ENCODE results near the gene SEC22A. TPM values are rescaled to one million over a fixed set of nuclear protein-coding genes. Genes with fewer than 3 reads are reported as not detected.

The SEC22A gene
- total RNA-seq, 1 experiment from 2014 or later: 16.2 TPM

DNA sequence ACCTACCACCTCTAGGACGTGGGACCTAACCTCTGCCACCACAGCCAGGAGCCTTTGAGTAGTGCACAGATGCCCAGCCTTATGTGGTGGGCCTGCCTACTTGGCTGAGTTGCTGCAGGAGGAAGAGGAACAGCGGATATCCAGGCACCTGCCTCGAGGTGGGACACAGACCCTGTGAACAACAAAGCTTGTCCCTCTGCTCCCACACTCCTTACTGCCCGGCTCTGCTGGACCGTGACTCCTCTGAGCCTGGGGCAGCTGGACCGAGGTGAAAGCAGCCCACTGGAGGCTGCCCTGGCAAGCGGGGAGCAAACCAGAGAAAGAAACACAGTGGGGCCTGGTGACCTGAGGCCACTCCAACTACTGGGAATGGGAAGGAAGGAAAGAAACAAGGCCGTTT is 97.8 kb downstream of the SEC22A start:
- TF ChIP-seq, protein P1, sequence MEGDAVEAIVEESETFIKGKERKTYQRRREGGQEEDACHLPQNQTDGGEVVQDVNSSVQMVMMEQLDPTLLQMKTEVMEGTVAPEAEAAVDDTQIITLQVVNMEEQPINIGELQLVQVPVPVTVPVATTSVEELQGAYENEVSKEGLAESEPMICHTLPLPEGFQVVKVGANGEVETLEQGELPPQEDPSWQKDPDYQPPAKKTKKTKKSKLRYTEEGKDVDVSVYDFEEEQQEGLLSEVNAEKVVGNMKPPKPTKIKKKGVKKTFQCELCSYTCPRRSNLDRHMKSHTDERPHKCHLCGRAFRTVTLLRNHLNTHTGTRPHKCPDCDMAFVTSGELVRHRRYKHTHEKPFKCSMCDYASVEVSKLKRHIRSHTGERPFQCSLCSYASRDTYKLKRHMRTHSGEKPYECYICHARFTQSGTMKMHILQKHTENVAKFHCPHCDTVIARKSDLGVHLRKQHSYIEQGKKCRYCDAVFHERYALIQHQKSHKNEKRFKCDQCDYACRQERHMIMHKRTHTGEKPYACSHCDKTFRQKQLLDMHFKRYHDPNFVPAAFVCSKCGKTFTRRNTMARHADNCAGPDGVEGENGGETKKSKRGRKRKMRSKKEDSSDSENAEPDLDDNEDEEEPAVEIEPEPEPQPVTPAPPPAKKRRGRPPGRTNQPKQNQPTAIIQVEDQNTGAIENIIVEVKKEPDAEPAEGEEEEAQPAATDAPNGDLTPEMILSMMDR (IDR thresholded peaks at IDR 0.05; ENCODE audit: unreplicated experiment): no peak
- Mint-ChIP-seq H3K36me3 (ENCODE audit: insufficient read depth, unreplicated experiment) (no peaks in the 10 kb centered on the region), H3K4me1 (ENCODE audit: insufficient read depth, unreplicated experiment) (peaks cover 6% of the 10 kb centered on the region), H3K27ac (ENCODE audit: low read depth, unreplicated experiment) (no peak overlapping the region), H3K9me3 (ENCODE audit: unreplicated experiment) (peaks cover 7% of the 10 kb centered on the region), H3K27me3 (ENCODE audit: insufficient read depth, unreplicated experiment) (peaks cover 38% of the 10 kb centered on the region), H3K4me3 (ENCODE audit: unreplicated experiment) (no peak overlapping the region)
- ChIA-PET POLR2A (no interaction called here), CTCF (interaction anchor here (1.5 kb wide), 2 partner anchors 21 to 30 kb away, joined by 3 to 4 read pairs; no protein-coding TSS in a partner anchor)
- BruUV-seq (replicated peaks): no TSS peak
- DNase-seq (ENCODE audit: unreplicated experiment): no peak
- intact Hi-C loops (cut with micrococcal nuclease): no loop called here

DNA sequence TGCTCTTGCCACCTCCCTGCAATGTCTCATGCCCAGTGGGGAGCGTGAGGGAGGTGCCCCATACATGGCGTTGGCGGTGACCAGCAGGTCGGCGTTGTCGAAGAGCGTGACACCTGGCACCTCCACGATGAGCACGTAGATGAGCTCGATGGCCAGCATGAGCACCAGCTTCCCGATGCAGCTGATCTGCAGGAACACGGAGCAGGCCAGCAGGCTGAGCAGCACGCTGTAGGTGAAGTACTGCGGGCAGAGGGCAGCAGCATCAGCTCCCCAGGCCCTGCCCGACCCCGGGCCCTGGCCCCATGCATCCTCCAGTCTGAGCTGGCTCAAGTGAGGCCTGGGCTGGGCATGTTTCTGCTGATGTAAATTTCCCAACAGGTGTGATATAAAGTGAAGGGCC is 98.3 kb downstream of the SEC22A start:
- TF ChIP-seq, protein P1 (IDR thresholded peaks at IDR 0.05; ENCODE audit: unreplicated experiment): no peak
- intact Hi-C loops (cut with micrococcal nuclease): no loop called here
- DNase-seq (ENCODE audit: unreplicated experiment): no peak
- H3K36me3 Mint-ChIP-seq (ENCODE audit: insufficient read depth, unreplicated experiment): no peaks in the 10 kb centered on the region
- H3K4me1 Mint-ChIP-seq (ENCODE audit: insufficient read depth, unreplicated experiment): peaks cover 6% of the 10 kb centered on the region
- no peak overlapping the region for H3K4me3 Mint-ChIP-seq (ENCODE audit: unreplicated experiment)
- no TSS peak for BruUV-seq (replicated peaks)
- peaks cover 7% of the 10 kb centered on the region for H3K9me3 Mint-ChIP-seq (ENCODE audit: unreplicated experiment)
- CTCF ChIA-PET: interaction anchor here (1.5 kb wide), 2 partner anchors 20 to 30 kb away, joined by 3 to 4 read pairs; no protein-coding TSS in a partner anchor
- POLR2A ChIA-PET: interaction anchor here (1.0 kb wide), 1 partner anchor 99 kb away, joined by 3 read pairs; the partner anchor contains the start of gene SEC22A
- H3K27me3 Mint-ChIP-seq (ENCODE audit: insufficient read depth, unreplicated experiment): peaks cover 34% of the 10 kb centered on the region
- H3K27ac Mint-ChIP-seq (ENCODE audit: low read depth, unreplicated experiment): no peak overlapping the region

DNA sequence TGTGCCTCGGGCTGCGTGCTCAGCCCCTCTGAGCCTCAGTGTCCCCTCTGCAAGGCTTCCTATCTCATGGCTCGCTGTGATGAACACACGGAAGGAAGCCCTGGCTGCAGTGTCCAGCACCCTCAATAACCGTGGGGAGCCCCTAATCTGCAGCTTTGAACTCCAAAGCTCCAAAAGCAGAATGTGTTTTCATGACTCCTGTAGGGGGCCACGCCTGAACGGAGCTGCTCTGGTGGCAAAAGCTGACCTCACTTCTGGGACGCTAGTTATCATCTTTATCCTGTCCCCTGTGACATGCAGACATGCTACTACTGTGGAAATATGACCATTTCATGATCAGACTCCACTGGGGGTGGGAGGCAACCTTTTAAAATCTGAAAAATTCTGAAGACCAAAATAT is 98.8 kb downstream of the SEC22A start:
- TF ChIP-seq, protein P1 (IDR thresholded peaks at IDR 0.05; ENCODE audit: unreplicated experiment): no peak
- no peak overlapping the region for H3K27ac Mint-ChIP-seq (ENCODE audit: low read depth, unreplicated experiment)
- no peak for DNase-seq (ENCODE audit: unreplicated experiment)
- no peak overlapping the region for H3K4me3 Mint-ChIP-seq (ENCODE audit: unreplicated experiment)
- ChIA-PET CTCF (interaction anchor here (1.1 to 1.5 kb wide), 3 partner anchors 20 to 29 kb away, joined by 3 to 4 read pairs (median 4); no protein-coding TSS in a partner anchor), POLR2A (interaction anchor here (1.0 kb wide), 1 partner anchor 99 kb away, joined by 3 read pairs; the partner anchor contains the start of gene SEC22A)
- peaks cover 6% of the 10 kb centered on the region for H3K4me1 Mint-ChIP-seq (ENCODE audit: insufficient read depth, unreplicated experiment)
- peaks cover 7% of the 10 kb centered on the region for H3K9me3 Mint-ChIP-seq (ENCODE audit: unreplicated experiment)
- no TSS peak for BruUV-seq (replicated peaks)
- no peaks in the 10 kb centered on the region for H3K36me3 Mint-ChIP-seq (ENCODE audit: insufficient read depth, unreplicated experiment)
- peaks cover 28% of the 10 kb centered on the region for H3K27me3 Mint-ChIP-seq (ENCODE audit: insufficient read depth, unreplicated experiment)
- intact Hi-C loops (cut with micrococcal nuclease): no loop called here

DNA sequence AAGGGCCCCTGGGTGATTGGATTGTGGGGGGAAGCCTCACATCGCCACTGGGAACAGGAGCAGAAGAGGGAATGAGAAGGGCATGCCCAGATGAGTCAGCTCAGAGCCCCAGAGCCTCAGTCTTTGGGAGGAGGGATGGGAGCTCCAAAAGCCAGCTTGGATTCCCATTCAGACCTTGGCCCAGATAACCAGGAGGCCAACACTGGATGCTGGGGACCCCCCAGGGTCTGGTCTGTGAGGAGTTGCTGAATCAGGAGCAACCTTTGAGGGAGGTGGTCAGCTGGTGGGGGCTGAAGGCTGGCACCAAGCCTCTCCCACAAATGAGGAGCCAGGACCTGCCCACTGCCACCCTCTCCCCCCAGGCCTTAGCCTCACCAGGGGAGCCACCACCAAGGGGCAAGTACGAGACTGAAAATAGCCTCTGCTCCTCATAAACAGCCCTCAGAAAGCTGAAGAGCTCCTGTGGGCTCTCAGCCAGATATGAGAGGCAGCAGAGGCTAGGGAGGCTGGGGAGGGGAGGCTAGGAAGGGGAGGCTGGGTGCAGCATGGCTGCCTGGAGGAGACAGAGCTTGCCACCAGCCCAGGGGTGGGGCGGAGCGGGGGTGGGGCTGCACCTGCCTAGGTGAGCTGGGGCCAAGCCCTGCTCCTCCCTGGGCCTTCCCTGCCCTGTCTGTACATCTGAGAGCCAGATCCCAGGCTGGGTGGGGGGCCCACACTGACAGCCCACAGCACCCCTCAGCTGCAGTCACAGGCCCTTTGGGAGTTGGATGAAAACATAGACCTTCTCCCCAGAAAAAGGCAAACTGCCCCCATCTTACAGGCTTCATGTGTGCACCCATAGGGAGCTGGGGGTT is 99.8 kb downstream of the SEC22A start:
- CTCF ChIA-PET: interaction anchor here (0.6 to 1.7 kb wide), 4 partner anchors 26 to 34 kb away, joined by 3 to 9 read pairs (median 4); no protein-coding TSS in a partner anchor

More for the DNA sequence above, 99.8 kb downstream of the SEC22A start:
- BruUV-seq (replicated peaks): no TSS peak
- TF ChIP-seq, protein P1 (IDR thresholded peaks at IDR 0.05; ENCODE audit: unreplicated experiment): no peak
- no peak overlapping the region for H3K27ac Mint-ChIP-seq (ENCODE audit: low read depth, unreplicated experiment)
- H3K4me3 Mint-ChIP-seq (ENCODE audit: unreplicated experiment): no peak overlapping the region
- no peak for DNase-seq (ENCODE audit: unreplicated experiment)
- intact Hi-C loops (cut with micrococcal nuclease): no loop called here
- POLR2A ChIA-PET: no interaction called here
- peaks cover 7% of the 10 kb centered on the region for H3K9me3 Mint-ChIP-seq (ENCODE audit: unreplicated experiment)
- H3K27me3 Mint-ChIP-seq (ENCODE audit: insufficient read depth, unreplicated experiment): peaks cover 26% of the 10 kb centered on the region
- H3K4me1 Mint-ChIP-seq (ENCODE audit: insufficient read depth, unreplicated experiment): peaks cover 6% of the 10 kb centered on the region
- no peaks in the 10 kb centered on the region for H3K36me3 Mint-ChIP-seq (ENCODE audit: insufficient read depth, unreplicated experiment)
